ENCODE data around the gene KCNJ2.

Gene KCNJ2

DNA sequence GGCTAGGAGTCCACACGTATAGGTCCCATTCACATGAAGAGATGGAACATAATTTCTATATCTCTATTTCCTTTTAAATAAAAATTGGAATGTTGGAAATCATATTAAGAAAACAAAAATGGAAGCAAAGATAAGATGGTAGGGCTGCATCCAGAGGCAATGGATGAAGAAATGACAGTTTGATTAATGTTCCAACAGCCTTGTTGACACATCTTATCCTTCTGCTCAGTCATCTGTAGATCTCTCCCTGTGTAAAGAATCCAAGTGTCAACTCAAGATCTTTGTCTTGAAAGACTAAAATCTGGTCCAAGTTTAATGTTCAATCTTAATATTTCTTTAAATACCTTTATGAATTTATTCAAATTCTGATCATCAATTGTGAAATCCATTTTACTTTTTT is 7.8 kb upstream of the KCNJ2 start:
- no peak for DNase-seq

GRCh38 chr17:70165383-70165782 is 3.9 kb upstream of the KCNJ2 start:
- DNase-seq, result no peak

GRCh38 chr17:70166615-70167014 is 2.7 kb upstream of the KCNJ2 start:
- DNase-seq, result no peak

DNA sequence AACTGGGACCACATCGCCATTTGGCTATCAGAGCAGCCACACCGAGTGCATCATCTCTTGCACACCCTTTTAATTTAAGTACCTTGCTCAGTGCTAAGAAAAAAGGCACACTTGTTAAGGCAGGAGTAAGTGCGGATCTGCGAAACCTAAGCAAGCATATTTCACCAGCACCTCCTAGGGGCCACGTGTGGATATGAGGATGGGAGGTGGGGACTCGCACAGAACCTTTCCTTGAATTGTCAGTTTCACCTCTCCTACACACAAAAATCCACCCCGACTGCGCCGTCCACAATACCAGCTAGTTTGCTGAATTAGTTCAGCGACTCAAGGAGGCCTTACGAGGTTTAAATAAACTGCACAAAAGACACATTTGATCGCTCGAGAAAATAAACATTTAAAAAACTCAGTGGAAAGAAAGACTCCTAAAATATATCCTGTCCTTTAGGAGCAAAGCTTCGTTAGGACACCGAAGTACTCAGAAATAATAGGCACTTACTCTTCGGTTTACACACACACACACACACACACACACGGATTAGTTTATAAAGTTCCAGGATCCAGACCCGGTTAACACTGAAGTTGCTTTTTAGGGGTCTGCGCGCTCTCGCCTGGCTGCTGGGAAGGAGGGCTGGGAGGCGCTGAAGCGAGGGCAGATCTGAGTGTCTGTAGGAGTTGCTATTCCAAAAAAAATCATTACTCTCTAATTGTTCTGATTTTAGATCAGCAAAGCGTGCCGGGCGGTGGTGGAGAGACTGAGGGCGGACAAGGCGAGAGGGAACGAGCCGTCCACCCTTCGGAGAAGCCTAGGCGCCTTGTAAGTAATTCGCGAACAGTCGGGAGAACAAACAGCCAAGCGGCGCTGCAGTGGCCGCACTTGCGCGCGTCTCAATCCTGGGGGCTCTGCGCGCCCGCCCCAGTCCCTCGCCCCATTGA is 1.0 kb upstream of the KCNJ2 start:
- DNase-seq, result no peak

DNA sequence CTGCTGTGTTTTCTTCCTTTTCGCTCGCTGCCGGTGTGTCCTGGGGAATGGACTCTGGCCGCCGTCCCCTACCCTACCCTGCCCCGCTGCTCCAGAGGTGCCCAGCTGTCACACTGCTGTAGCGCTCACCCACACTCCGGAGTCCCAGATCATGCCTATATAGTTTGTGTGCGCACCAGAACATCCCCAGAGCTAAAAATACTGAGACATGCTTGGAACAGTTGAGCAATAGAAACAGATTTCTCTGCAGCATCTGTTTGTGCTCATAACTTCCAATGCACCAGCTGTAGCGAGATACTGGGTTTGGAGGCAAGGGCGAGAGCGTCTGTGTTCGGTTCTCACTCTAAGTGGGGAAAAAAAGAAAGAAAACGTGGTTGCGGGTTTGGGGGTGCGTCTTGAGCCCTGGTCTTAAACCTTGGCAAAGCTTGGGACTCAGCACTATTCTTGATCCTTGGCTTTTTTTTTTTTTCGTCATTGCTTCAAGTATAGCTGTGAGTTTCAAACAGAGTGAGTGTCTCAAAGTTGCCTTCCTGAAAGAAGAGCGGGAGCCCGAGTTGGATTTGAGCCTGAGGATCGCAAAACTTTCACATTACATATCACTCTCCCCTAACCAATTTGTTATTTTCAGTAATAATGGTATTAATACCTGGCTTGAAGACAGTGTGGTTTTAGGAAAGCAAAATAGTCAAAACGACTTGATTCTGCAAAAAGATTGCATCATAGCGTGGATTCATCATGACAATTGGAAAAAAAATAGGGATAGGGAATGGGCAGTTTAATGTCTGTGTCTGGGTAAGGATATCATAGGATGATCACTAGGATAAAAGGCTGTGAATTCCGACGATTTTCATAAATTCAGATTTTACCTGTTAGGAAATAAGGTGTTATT is 621 bp downstream of the KCNJ2 start:
- no peak for DNase-seq

- no peak for DNase-seq
Measured at GRCh38 chr17:70171159-70171558, 1.8 kb downstream of the KCNJ2 start.

DNA sequence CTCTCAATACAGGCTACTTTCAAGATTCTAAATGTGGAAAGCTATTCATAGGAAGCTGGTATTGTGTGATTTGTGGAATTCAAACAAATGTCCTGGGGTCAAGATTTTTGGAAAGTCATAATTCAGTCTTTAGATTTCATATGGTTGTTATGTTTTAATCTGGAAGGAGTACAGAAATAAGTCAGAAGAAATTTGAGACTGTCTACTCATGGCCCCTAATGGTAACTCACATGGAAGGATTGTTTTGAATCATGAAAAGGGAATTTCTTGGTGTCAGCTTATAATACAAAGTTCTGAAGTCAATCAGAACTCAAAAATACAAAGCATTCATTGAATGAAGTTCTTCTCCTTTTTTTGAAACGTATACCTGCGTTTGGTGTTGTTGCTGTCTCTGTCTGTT is 3.1 kb downstream of the KCNJ2 start:
- DNase-seq, result no peak

DNA sequence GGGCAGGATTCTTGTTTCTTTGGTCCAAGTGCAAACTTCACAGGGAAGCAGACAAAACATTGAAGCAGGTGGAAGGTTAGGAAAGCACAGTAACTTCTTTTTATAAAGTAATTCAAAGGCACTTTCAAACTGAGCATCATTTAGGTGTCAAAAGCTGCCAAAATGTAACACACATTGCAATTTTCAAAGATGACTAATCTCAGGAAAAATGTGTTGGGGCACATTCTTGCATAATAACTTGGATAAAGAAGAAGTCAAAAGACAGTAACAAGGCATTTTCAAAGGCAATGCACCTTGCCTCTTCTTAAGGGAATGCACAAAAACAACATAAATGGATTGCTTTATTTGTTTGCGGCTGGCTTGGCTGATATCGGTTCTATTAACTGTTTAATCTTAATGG is 3.6 kb downstream of the KCNJ2 start:
- no peak for DNase-seq

DNA sequence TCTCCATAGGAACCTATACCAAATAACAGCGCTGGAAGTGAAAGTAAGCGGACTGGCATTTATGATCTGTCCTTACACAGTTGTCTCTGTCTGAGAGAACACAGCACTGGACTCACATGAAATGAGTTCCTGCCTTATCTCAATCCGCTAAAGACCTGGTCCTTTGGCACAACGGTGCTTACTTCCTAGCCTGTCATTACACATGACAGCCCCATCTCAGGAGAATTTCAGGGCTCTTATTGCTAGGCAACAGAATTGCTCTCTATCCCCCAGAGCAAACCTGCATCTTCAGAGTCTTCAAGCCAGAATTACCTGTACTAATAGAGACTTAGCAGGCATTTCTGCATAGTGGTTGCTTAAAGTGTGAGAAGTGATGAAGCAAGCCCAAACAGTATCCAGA is 4.3 kb downstream of the KCNJ2 start:
- DNase-seq, result no peak

DNA sequence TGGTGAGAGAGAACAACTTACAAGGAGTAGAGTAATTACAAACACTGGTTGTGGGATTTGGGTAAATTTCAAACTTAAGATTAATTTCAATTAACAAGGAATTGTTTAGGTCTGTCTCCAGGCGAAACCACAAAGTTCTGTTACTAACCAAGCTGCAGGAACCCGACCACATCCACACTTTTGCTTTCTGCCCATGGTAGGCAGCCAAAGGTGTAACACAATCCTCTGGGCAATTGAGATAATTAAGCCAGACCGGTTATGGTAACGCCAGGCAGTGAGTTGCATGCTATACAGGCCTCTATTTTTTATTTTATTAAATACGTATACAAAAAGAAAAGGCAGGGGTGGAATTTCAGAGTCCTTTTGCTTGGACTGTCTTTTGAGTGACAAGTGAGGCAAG is 12.0 kb downstream of the KCNJ2 start:
- no peak for DNase-seq

DNA sequence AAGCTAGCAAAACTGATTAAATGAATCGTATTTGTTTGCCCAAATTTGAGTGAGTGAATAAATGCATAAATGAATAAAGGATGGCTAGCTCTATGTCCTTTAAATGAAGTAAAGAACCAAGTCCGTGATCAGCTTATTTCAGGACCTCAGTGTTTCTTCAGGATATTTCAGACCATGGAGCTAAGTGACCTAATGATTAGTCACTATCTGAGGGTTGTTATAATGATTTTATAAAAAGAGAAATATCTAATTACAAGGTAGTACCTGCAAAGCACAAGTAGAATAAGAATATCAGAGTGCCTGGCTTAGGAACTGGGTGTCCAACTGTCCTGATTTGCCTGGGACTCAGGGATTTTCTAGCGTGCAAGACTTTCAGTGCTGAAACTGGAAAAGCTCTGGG is 12.5 kb downstream of the KCNJ2 start:
- DNase-seq, result no peak

GRCh38 chr17:70183508-70183907 is 14.2 kb downstream of the KCNJ2 start:
- DNase-seq, result no peak

DNA sequence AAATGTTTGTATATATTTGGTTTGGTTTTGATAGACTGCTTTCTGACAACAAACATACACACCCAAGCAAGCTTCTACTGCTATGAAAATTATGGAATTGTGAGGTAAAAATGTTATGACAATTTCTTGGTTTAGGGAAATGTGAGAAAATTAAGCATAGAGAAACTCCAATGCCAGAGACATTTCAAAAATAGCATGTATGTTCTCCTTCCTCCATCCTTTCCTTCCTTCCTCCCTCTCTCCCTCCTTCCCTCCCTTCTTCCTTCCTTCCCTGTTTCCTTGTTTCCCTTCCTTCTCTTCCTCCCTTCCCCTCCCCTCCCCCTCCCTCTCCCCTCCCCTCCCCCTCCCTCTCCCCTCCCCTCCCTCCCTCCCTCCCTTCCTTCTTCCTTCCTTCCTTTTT is 14.9 kb downstream of the KCNJ2 start:
- no peak for DNase-seq

- no peak for DNase-seq
Measured at GRCh38 chr17:70184770-70185169, 15.4 kb downstream of the KCNJ2 start.

DNA sequence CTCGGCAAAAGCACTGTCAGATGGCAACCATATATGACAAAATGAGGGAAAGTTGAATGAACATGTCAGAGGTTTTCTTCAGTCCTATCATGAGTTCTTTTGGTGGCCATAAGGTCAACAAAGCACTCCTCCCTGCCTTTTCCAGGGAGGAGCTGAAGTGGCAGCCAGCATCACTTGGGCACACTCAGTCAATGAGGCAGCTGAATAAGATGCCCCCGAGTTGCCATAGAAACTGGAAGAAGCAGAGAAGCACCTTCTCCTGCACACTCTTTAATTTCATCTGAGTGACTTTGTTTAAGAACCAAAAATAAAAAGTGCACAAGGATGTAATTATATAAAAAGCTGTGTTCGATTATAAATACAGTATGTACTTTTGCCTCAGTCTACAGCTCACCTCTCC is 16.0 kb downstream of the KCNJ2 start:
- no peak for DNase-seq

DNA sequence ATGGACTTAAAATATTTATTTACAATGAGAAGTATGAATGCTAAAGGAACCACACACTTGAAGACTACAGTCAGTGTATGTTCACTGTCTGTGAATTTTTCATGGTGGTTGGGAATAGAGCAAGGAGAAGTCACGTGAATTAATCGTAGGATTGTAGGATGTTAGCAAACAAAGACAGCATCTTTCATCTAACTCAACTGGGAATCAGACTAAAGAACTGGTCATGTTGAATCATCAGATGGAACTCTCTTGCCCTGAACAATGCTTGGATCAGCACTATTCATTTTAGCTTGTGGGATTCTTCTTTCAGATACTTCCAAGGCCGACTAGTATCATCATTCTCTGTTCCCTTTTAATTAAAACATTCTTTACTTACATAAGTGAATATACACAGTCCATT is 18.1 kb downstream of the KCNJ2 start:
- no peak for DNase-seq

GRCh38 chr17:70190959-70191805 is 21.9 kb downstream of the KCNJ2 start:
- DNase-seq, result no peak

GRCh38 chr17:70195091-70195490 is 25.8 kb downstream of the KCNJ2 start:
- DNase-seq, result no peak

DNA sequence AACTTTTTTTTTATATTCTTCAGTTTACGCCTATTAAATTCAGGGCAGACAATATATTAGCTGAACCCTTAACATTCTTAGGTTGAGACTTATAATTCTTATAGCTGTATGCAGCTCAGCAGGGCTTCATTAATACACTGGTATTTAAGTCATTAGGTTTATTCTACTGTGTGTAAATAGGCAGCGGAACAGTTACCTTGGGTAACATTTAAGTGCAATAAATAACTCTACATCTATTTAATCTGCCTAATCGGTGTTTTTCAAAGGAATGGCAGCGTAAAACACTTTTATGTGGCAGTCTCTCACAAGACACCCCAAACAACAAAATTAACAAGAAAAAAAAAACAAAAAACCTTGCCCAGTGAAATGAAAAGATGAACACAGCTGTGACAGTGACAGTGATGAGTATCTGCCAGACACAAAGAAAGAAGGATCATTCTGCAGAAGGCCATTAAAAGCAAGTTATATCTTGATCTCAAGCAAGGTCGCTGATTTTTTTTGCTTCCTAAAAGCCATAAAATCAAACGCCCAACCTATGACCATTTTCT is 32.6 kb downstream of the KCNJ2 start:
- DNase-seq, result no peak

GRCh38 chr17:70202840-70203239 is 33.5 kb downstream of the KCNJ2 start:
- no peak for DNase-seq

GRCh38 chr17:70204431-70204830 is 35.1 kb downstream of the KCNJ2 start:
- DNase-seq, result no peak

DNA sequence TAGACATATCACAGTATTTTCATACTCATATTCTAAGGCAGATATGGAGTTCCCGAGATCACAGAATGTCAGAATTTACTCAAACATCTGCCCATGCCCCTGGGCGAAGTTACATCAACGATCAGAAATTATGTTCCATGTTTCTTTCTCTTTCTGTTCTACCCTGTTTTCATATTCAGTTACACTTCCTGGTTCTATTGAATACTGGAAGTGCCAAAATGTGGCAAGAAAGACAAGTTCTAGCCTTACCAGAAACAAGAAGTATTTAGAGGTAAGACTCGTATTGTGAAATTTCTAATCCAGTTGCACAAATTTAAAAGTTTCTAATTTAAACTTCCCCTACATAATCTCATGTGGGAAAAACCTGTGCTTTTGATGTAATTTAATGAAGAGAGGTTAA is 36.1 kb downstream of the KCNJ2 start:
- DNase-seq, result no peak
